OCI-LY1 (cell line): ENCODE results near the gene MBIP.

Experiments
- H2AFZ ChIP-seq: fragments of 200-600 bp; sonication (generic), shearing (Covaris generic); 2 replicates; pipeline ENCODE4 v1.6.0; 2014; ENCODE audit warnings: antibody characterized with exemption, mild to moderate bottlenecking, low read length
- H3F3A ChIP-seq: fragments of 200-600 bp; sonication (generic), shearing (Covaris generic); 2 replicates; pipeline ENCODE4 v1.6.0; 2014; ENCODE audit warnings: mild to moderate bottlenecking, antibody characterized with exemption, low read length, moderate library complexity; ENCODE audit not compliant: insufficient read depth
- H3K27ac ChIP-seq: fragments of 200-600 bp; sonication (generic); 2 replicates; pipeline ENCODE4 v1.5.1; 2014; ENCODE audit warnings: low read length, mixed run types, mild to moderate bottlenecking, low read depth; ENCODE audit not compliant: poor library complexity, severe bottlenecking
- H3K27me3 ChIP-seq: fragments of 200-600 bp; sonication (generic); 2 replicates; pipeline ENCODE4 v1.6.0; 2014; ENCODE audit warnings: antibody characterized with exemption, mild to moderate bottlenecking, low read length, moderate library complexity; ENCODE audit not compliant: insufficient read depth
- H3K36me3 ChIP-seq: fragments of 200-600 bp; sonication (generic); 2 replicates; pipeline ENCODE4 v1.6.1; 2014; ENCODE audit warnings: mild to moderate bottlenecking, antibody characterized with exemption, low read length, moderate library complexity, mixed read lengths; ENCODE audit not compliant: insufficient read depth
- H3K4me1 ChIP-seq: fragments of 200-600 bp; sonication (generic); 2 replicates; pipeline ENCODE4 v1.5.1; 2014; ENCODE audit warnings: mild to moderate bottlenecking, low read length, moderate library complexity; ENCODE audit not compliant: insufficient read depth, severe bottlenecking
- H3K4me2 ChIP-seq: fragments of 200-600 bp; sonication (generic), shearing (Covaris generic); 2 replicates; pipeline ENCODE4 v1.6.1; 2014; ENCODE audit warnings: low read length
- H3K4me3 ChIP-seq: fragments of 200-600 bp; sonication (generic); 2 replicates; pipeline ENCODE4 v1.5.1; 2014; ENCODE audit warnings: low read length, low read depth, mild to moderate bottlenecking, mixed read lengths; ENCODE audit not compliant: poor library complexity, severe bottlenecking
- H3K79me2 ChIP-seq: fragments of 200-600 bp; shearing (Covaris generic); 2 replicates; pipeline ENCODE4 v1.6.1; 2016; ENCODE audit warnings: mixed run types, low read length, mixed read lengths; ENCODE audit not compliant: insufficient read depth
- H3K9ac ChIP-seq: fragments of 200-600 bp; sonication (generic), shearing (Covaris generic); 2 replicates; pipeline ENCODE4 v1.6.1; 2014; ENCODE audit warnings: mild to moderate bottlenecking, low read length, mixed read lengths
- H3K9me2 ChIP-seq: fragments of 200-600 bp; sonication (generic), shearing (Covaris generic); 2 replicates; pipeline ENCODE4 v1.6.1; 2014; ENCODE audit warnings: low read depth, mild to moderate bottlenecking, low read length, mixed read lengths
- H3K9me3 ChIP-seq: fragments of 200-600 bp; shearing (Covaris generic); 2 replicates; pipeline ENCODE4 v1.6.1; 2014; ENCODE audit warnings: low read length, mixed read lengths
- H4K20me1 ChIP-seq: fragments of 200-600 bp; sonication (generic), shearing (Covaris generic); 2 replicates; pipeline ENCODE4 v1.6.0; 2016; ENCODE audit warnings: mild to moderate bottlenecking, low read length; ENCODE audit not compliant: insufficient read depth
- EZH2 ChIP-seq: fragments of 200-600 bp; sonication (generic), shearing (Covaris generic); IDR thresholded peaks from 2 replicates; pipeline ENCODE4 v1.8.0; 2017; ENCODE audit warnings: borderline replicate concordance, mixed run types, mild to moderate bottlenecking, antibody characterized with exemption, low read length, moderate library complexity, mixed read lengths
- TF ChIP-seq, protein P1 (sequence below): fragments of 200-600 bp; sonication (generic), shearing (Covaris generic); IDR thresholded peaks from 2 replicates; pipeline ENCODE4 v1.5.1; 2017; ENCODE audit warnings: mild to moderate bottlenecking, antibody characterized with exemption, low read length, moderate library complexity, mixed read lengths

The MBIP gene

DNA sequence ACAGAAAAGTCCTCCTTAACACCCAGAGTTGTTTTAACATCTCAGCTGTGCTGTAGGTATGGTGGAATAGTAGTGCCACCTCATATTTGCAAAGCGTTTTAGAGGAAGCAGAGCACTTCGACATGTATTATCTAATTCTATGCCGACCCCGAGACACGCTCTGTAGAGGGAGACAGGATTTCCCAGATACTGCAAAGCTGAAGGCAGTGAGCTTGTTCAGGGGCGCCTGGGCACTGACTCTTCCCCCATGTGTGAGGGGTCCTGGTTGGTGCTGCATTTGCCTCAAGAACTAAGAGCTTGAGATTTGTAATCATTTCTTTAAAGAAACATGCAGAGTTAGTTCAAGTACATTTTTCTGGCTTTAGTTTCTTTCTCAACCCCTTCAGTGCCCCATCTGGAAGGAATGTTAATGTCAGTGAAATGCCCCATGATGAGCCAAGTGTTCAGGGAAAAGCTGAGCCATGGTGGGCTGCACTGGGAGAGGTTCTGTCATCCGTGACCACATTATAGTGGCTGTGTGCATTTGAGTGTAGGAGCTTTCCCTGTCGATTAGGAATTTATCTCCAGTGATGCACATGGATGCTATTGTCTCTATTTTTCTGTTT lies 66.3 kb downstream of the MBIP start:
- no peaks in the 10 kb centered on the region for H3K4me1 ChIP-seq
- no peaks in the 10 kb centered on the region for H4K20me1 ChIP-seq
- H3K9me2 ChIP-seq: no peaks in the 10 kb centered on the region
- TF ChIP-seq EZH2: no peak
- TF ChIP-seq, protein P1, sequence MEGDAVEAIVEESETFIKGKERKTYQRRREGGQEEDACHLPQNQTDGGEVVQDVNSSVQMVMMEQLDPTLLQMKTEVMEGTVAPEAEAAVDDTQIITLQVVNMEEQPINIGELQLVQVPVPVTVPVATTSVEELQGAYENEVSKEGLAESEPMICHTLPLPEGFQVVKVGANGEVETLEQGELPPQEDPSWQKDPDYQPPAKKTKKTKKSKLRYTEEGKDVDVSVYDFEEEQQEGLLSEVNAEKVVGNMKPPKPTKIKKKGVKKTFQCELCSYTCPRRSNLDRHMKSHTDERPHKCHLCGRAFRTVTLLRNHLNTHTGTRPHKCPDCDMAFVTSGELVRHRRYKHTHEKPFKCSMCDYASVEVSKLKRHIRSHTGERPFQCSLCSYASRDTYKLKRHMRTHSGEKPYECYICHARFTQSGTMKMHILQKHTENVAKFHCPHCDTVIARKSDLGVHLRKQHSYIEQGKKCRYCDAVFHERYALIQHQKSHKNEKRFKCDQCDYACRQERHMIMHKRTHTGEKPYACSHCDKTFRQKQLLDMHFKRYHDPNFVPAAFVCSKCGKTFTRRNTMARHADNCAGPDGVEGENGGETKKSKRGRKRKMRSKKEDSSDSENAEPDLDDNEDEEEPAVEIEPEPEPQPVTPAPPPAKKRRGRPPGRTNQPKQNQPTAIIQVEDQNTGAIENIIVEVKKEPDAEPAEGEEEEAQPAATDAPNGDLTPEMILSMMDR: no peak
- H3F3A ChIP-seq: no peaks in the 10 kb centered on the region
- no peak overlapping the region for H2AFZ ChIP-seq
- H3K4me2 ChIP-seq: no peak overlapping the region
- no peaks in the 10 kb centered on the region for H3K9me3 ChIP-seq
- H3K27me3 ChIP-seq: no peaks in the 10 kb centered on the region
- H3K27ac ChIP-seq: no peak overlapping the region
- H3K36me3 ChIP-seq: no peaks in the 10 kb centered on the region
- H3K9ac ChIP-seq: no peak overlapping the region
- no peak overlapping the region for H3K4me3 ChIP-seq
- H3K79me2 ChIP-seq: no peaks in the 10 kb centered on the region
